Ectodermal cell (in vitro differentiated cells): ENCODE results near the gene MPRIP.

Source experiments
- H3K27ac ChIP-seq: 2 replicates; pipeline ENCODE4 v1.7.0; 2013; ENCODE audit warnings: mild to moderate bottlenecking, low read depth, low read length; ENCODE audit not compliant: insufficient read depth, poor library complexity, severe bottlenecking
- H3K27me3 ChIP-seq: 2 replicates; pipeline ENCODE4 v1.7.0; 2013; ENCODE audit warnings: mild to moderate bottlenecking, low read length; ENCODE audit not compliant: insufficient read depth, control insufficient read depth, poor library complexity, severe bottlenecking
- H3K36me3 ChIP-seq: one replicate; pipeline ENCODE4 v1.7.0; 2013; ENCODE audit warnings: low read length; ENCODE audit not compliant: control insufficient read depth, insufficient read depth
- H3K4me1 ChIP-seq: one replicate; pipeline ENCODE4 v1.7.0; 2013; ENCODE audit warnings: low read length; ENCODE audit not compliant: control insufficient read depth, insufficient read depth
- H3K4me3 ChIP-seq: 2 replicates; pipeline ENCODE4 v1.7.0; 2013; ENCODE audit warnings: low read depth, low read length, control low read depth; ENCODE audit not compliant: insufficient read depth
- H3K9me3 ChIP-seq: 2 replicates; pipeline ENCODE4 v1.7.0; 2013; ENCODE audit warnings: mild to moderate bottlenecking, low read length, moderate library complexity; ENCODE audit not compliant: control insufficient read depth
- WGBS, 2 experiments: methylation state at CpG; one replicate each; pipeline ENCODE4 v1.1.7; 2013; ENCODE audit warnings: missing lambda C conversion rate in 2 of 2; 5-methylcytosine and 5-hydroxymethylcytosine counted together

The MPRIP gene

GRCh38 chr17:17088086-17088485 lies 45.8 kb downstream of the MPRIP start:
- Histone ChIP-seq H3K9me3 (no peaks in the 10 kb centered on the region), H3K4me1 (peaks cover 8% of the 10 kb centered on the region), H3K27me3 (no peaks in the 10 kb centered on the region), H3K27ac (no peak overlapping the region), H3K36me3 (peaks cover 4% of the 10 kb centered on the region), H3K4me3 (no peak overlapping the region)
- 94 to 95% methylated on average over 10 of the region's 10 CpGs for WGBS, 2 experiments

GRCh38 chr17:17088541-17089525 lies 46.6 kb downstream of the MPRIP start:
- WGBS, 2 experiments: 92 to 94% methylated on average over 8 of the region's 8 CpGs
- Histone ChIP-seq H3K36me3 (peaks cover 4% of the 10 kb centered on the region), H3K9me3 (no peaks in the 10 kb centered on the region), H3K4me3 (no peak overlapping the region), H3K27ac (no peak overlapping the region), H3K27me3 (no peaks in the 10 kb centered on the region), H3K4me1 (peaks cover 8% of the 10 kb centered on the region)

GRCh38 chr17:17089796-17090641 lies 47.8 kb downstream of the MPRIP start:
- H3K27ac ChIP-seq: no peak overlapping the region
- no peaks in the 10 kb centered on the region for H3K27me3 ChIP-seq
- H3K9me3 ChIP-seq: no peaks in the 10 kb centered on the region
- H3K4me1 ChIP-seq: peaks cover 8% of the 10 kb centered on the region
- H3K36me3 ChIP-seq: peaks cover 4% of the 10 kb centered on the region
- no peak overlapping the region for H3K4me3 ChIP-seq
- WGBS, 2 experiments: 92 to 94% methylated on average over 18 of the region's 18 CpGs

- H3K27me3 ChIP-seq: no peaks in the 10 kb centered on the region
Measured at GRCh38 chr17:17090642-17091103, 48.4 kb downstream of the MPRIP start.

GRCh38 chr17:17091276-17091675 lies 49.0 kb downstream of the MPRIP start:
- H3K27me3 ChIP-seq: no peaks in the 10 kb centered on the region
- no peak overlapping the region for H3K4me3 ChIP-seq
- H3K4me1 ChIP-seq: peaks cover 8% of the 10 kb centered on the region
- no peaks in the 10 kb centered on the region for H3K9me3 ChIP-seq
- WGBS, 2 experiments: 93 to 97% methylated on average over 11 of the region's 11 CpGs
- H3K27ac ChIP-seq: no peak overlapping the region
- H3K36me3 ChIP-seq: peaks cover 4% of the 10 kb centered on the region

More at GRCh38 chr17:17090642-17091103, 48.4 kb downstream of the MPRIP start:
- 95 to 96% methylated on average over 11 of the region's 11 CpGs for WGBS, 2 experiments
- H3K4me3 ChIP-seq: no peak overlapping the region
- peaks cover 8% of the 10 kb centered on the region for H3K4me1 ChIP-seq
- no peak overlapping the region for H3K27ac ChIP-seq
- H3K9me3 ChIP-seq: no peaks in the 10 kb centered on the region
- peaks cover 4% of the 10 kb centered on the region for H3K36me3 ChIP-seq

- Histone ChIP-seq H3K27ac (no peak overlapping the region), H3K9me3 (no peaks in the 10 kb centered on the region), H3K27me3 (no peaks in the 10 kb centered on the region), H3K4me1 (peaks cover 11% of the 10 kb centered on the region), H3K36me3 (peaks cover 2% of the 10 kb centered on the region), H3K4me3 (no peak overlapping the region)
- WGBS, 2 experiments: 71% methylated on average over 13 to 14 of the region's 14 CpGs
Measured at GRCh38 chr17:17091856-17092756, 49.8 kb downstream of the MPRIP start.

- Histone ChIP-seq H3K27me3 (no peaks in the 10 kb centered on the region), H3K36me3 (no peaks in the 10 kb centered on the region), H3K9me3 (no peaks in the 10 kb centered on the region), H3K4me1 (peaks cover 28% of the 10 kb centered on the region), H3K27ac (no peak overlapping the region), H3K4me3 (no peak overlapping the region)
- 89 to 95% methylated on average over 4 to 5 of the region's 5 CpGs for WGBS, 2 experiments
Measured at GRCh38 chr17:17093764-17094163, 51.5 kb downstream of the MPRIP start.

- H3K36me3 ChIP-seq: peaks cover 4% of the 10 kb centered on the region
- 90 to 93% methylated on average over 7 of the region's 7 CpGs for WGBS, 2 experiments
- no peaks in the 10 kb centered on the region for H3K27me3 ChIP-seq
- H3K27ac ChIP-seq: peak overlapping the region; percentile 12
- no peaks in the 10 kb centered on the region for H3K9me3 ChIP-seq
- H3K4me3 ChIP-seq: no peak overlapping the region
- peaks cover 32% of the 10 kb centered on the region for H3K4me1 ChIP-seq
Measured at GRCh38 chr17:17096438-17097178, 54.4 kb downstream of the MPRIP start.

GRCh38 chr17:17097763-17098345 lies 55.6 kb downstream of the MPRIP start:
- Histone ChIP-seq H3K4me3 (no peak overlapping the region), H3K27ac (peak overlapping the region; percentile 2), H3K27me3 (no peaks in the 10 kb centered on the region), H3K36me3 (peaks cover 4% of the 10 kb centered on the region), H3K4me1 (peaks cover 26% of the 10 kb centered on the region), H3K9me3 (no peaks in the 10 kb centered on the region)
- 94% methylated on average over 7 of the region's 7 CpGs for WGBS, 2 experiments
